Ureter (tissue), 1 donor: ENCODE results near the gene CIB1. TPM values are rescaled to one million over a fixed set of nuclear protein-coding genes. Genes with fewer than 3 reads are reported as not detected.

Experiments
- DNase-seq: peaks from one replicate; pipeline ENCODE4 v3.0.0-alpha.2; 2020; ENCODE audit warnings: low spot score
- total RNA-seq: library from RNA; stranded (reverse); gene quantifications from one replicate; pipeline ENCODE4 v1.2.4, GENCODE V29; 2023
- donor health status: DM: yes; HTN: yes; CAD: no.

Gene CIB1
- total RNA-seq, 1 donor from 2014 or later = 104 TPM

DNA sequence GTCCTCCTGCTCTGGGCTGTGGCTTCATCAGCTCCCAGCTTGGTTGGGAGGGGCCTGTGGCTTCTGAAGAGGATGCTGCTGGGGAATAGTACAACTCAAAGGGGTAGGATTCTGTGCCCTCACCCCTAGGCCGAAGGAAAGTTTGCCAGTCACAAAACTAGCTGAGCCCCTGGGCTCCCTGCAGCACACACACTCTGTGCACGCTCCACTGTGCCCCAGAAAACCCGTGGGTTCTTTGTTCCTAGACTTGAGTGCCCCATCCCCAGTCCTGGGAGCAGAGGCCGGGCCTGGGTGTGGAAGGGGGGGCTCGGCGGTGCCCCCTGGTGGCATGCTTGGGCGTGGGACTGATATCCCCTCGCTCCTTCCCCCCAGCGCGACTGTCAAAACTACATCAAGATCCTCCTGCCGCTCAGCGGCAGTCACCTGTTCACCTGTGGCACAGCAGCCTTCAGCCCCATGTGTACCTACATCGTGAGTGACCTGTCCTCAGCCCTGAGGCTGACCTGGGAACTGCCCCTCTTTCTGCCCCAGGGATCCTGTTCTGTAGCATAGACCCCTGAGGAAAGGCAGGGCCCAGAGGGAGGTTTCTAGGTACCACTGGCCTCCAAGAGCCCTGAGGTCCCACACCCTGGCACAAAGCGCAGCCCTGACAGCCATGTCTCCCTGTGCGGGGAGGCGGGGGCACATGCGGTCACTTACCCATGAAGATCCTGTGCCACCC is 14.2 kb downstream of the CIB1 start:
- no peak for DNase-seq

DNA sequence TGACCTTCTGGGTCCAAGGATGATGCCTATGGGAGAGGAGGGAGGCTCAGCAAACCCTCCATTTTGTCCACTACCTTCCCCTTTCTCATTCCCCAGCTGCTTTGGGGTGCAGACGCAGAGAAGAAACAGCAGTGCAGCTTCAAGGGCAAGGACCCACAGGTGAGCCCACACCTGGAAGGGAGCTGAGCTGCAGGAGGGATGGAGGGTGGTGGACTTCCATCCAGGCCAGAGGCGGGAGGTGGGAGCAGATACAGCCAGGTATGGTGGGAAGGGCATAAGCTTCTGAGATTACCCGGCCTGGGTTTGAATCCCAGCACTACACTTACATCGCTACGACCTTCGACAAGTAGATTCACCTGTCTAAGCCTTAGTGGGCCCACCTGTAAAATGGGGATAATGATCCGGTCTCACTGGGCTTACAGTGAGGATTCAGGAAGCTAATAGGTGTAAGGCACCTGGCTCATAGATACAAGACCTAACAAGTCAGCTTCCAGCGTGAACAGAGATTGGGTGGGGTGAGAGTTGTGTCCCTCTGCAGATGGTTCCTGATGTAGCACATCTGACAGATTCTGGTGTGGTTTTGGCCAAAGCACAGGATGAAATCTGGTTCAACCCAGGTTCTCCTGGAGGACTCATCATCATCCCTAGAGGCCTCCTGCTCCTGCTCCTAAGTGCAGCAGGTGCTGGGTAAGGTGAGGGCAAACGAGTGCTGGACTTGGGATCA is 15.9 kb downstream of the CIB1 start:
- DNase-seq = no peak

DNA sequence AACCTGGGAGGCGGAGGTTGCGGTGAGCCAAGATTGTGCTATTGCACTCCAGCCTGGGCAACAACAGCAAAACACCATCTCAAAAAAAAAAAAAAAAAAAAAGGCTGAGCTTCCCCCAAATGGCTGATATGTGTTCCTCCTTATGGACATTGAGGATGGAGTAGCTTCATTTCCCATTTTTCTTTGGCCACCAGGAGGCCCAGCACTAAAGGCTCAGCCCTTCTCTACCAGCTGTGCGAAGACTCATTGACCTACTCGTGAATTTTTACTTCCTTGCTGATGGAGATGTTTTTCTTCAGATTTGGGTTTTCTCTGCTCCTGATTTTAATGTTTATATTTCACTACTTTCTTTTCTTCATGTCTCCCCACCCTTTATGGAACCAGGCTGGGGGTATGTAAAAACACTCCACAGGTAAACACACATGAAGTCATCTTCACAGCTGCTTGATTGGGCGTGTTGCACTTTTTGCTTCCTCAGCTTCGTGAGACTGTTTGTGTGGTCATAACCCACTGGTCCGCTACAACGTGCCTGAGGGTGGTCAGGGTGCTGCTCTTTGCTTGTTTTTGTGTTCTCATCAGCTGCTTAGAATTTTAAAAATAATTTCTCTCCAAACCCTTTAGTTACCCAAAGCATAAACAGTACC is 19.1 kb downstream of the CIB1 start:
- DNase-seq = no peak

DNA sequence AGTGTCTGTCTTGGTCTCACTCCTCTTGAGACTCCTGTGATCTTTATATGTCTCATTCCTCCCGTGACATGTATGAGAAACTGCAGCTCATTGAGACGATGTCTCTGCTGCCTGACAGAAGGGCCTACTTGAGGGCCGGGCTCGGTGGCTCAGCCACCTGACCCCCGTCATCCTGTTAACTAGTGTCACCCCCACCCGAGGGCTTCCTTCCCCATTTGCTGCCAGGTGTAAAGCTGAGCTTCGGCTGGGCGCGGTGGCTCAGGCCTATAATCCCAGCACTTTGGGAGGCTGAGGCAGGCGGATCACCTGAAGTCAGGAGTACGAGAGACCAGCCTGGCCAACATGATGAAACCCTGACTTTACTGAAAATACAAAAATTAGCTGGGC is 19.9 kb downstream of the CIB1 start:
- DNase-seq = no peak

DNA sequence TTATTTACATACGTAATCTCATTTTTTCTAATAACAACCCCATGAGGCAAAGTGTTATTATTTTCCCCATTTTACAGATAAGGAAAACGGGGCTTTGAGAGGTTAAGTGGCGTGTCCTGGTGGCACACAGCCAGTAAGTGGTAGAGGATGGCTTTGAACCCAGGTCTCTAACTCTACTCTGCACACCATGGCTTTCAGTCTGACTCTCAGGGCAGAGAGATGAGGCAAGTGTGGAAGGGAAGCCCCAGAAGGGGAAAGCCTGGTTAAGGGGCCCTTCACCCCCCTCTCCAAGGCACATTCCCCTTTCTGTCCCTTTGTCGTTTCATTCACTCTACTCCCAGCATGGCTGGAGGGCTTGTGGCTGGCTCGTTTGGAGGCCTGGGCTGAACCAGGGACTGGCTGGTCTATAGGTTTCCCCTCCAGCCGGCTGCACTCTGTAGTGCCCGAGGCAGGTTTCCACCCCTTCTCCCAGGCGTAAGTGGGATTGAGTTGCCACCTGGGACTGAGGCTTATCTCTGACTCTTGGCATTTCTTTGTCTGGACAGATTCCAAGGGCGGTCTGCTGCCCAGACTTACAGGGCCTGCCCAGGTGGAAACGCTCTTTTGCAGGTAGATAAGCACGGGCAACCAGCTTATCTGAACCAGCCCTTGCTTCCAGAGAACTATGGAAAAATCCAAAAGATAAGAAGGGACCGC is 20.5 kb downstream of the CIB1 start:
- DNase-seq = no peak

DNA sequence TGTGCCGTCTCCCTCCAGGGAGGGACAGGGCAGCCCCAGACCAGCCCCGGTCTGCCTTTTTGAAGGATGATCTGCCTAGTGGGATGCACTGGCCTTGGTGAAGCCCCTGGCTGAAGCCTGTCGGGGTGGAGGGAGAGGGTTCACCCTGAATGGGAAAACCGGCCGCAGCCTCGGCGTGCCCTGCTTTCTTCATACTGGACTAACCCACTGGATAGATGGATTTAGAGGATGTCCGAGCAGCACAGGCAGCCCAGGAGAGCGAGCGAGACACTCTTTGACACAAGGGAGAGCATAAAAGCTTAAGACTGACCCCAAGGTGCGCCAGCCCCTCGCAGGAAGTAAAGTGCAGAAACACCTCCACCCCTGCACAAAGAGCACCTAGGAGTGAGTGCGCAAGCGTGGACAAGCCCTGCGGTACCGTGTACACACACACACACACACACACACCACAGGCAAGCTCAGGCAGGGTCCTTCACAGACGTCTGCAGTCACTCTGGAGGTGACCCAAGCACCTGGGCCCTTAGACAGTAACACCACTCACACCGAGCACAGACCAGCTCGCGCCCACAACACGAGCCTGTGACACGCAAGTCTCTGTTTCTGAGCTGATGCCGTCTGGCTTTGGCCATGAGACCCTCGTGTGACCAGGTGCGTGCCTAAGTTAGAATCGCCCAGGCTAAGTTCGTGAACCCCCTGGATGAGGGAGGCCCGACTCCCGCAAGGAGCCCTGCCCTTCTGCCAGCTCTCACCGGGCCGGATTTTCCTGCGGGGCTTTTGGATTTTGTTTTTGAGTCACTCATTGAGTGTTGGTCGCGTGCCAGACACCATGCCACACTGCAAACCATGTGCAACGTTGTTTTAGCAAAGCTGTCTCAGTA is 21.3 kb downstream of the CIB1 start:
- peak; percentile 81 for DNase-seq

DNA sequence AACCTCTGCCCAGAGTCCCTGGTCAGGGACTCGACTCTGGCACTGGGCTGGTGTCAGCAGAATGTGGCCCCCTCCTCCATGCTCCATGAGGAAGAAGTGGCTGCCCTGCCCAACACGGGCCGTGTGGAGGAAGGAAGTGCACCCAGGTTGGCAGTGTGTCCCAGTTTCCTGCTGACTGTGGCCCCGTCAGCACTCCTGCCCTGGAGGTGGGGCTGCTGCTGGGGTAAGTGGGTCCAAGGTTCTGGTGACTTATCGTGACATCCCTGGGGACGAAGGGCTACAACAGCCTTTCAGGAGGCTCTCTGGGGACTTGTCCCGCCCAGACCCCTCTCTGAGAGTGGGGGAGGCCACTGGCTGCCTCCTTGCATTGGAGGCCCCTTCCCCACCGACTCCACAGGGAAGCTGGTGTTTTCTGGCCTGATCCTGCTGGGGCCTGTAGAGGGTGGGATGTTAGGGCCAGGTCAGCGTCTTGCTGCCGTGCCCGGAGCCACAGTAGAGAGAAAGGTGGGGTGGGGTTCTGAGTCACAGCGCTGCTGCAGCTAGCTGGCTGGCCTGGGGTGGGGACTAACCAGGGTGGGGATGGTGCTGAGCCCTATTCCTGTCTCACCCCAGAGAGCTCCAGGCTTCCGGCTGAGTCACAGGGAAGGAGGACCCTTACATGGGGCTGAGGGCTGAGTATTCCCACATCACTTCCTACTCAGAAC is 22.1 kb downstream of the CIB1 start:
- peak; percentile 89 for DNase-seq

DNA sequence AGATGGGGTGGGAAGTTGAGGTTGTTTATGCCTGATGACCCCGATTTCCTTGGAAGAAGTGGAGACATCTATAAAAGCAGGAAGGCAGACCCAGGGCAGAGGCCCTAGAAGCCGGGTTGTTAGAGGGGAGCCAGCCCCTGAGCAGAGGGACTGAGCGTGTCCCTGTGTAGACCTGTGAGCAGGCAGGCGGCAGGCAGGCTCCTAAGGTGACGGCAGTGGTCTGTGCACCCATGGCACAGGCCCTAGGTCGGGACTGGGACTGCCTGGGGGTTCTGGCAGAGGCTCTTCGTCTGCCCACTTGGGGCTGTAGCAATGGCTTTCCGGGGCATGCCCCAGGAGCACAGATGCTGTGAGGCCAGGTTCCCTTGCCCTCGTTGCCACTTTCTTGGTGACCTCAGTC is 22.7 kb downstream of the CIB1 start:
- no peak for DNase-seq

DNA sequence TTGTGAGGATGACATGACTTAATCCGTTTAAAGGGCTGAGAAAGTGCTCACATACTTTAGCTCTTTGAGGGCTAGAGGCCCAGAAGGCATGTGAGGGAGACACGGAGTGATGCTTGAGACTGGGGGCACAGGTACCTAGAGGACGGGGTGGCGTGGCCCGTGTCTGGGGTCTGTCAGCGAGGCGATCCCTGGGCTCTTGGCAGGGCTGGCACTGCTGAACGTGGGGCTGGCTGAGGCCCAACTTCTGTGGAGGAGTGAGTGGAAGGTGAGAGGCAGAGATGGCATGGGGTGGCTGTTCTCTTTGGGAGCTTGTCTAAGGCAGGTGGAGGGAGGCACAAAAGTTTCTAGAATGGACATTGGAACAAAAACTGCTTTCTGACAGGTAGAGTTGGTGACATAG is 23.1 kb downstream of the CIB1 start:
- DNase-seq = no peak

DNA sequence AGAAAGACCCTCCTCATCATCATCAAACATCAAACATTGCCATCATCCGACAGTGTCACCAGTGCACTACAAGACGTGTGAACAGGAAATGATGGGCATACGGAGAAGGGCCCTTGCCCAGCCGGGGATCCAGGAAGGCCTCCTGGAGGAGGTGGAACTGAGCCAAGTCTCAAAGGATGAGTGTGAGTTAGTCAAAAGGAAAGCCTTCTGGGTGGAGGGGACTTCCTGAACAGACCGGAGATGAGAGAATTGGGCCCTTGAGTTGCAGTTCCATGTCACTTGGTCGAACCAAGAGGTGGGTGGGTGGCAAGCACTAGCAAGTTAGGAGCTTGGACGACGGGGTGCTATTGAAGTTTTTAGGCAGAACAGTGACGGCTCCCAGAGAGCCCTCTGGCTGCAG is 24.1 kb downstream of the CIB1 start:
- no peak for DNase-seq

DNA sequence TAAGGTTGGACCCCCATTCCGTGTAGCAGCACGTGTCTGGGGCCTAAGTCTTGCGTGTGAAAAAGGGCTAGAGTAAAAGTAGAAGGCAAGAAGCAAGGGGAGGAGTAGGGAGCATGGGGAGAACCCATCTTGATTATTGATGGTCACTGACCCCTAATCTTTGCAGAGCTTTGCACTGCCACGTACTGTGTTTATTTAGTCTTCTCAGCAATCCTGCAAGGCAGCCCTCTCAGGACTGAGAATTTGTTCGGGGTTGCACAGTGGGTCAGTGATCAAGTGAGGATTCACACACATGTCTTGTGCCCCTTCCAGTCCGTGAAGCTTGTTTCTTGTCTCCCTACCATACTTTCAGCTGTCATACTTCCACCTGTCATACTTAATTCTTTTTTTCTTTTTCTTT is 25.4 kb downstream of the CIB1 start:
- DNase-seq = no peak

DNA sequence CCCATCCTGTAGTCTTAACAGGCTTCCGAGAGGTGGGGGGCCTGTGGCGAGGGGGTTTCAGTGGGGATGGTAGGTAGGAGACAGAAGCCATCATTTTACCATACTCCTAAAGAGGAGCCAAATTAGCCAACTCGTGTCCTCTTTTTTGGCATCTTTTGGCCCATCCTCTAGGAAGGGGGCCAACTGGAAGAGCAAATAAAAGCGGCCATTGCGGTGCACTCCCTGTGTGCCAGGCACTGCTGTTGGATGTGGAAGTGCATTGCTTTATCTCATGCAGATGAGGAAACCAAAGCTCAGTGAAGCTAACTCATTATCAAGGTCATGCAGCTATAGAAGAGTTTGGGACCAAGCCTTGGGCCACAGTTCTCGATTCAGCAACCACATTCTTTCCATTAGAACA is 26.5 kb downstream of the CIB1 start:
- DNase-seq = no peak

DNA sequence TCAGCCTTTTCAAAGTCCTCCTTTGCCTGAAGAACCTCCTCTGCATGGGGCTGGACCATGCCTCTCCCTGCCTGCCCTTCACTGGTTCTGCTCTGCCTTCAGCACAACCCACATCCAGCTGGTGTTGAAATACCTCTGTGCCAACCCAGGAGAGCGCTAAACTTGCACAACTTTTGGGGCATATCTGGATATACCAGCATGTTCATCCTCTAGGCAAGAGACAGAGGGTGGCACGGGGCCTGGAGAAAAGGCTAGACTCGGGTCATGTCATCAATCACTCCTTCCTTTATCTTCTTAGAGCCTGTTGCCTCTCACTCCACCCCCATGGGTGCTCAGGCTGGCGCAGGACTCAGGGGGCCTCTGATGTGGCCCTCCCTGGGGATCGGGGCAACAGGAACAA is 27.9 kb downstream of the CIB1 start:
- no peak for DNase-seq

DNA sequence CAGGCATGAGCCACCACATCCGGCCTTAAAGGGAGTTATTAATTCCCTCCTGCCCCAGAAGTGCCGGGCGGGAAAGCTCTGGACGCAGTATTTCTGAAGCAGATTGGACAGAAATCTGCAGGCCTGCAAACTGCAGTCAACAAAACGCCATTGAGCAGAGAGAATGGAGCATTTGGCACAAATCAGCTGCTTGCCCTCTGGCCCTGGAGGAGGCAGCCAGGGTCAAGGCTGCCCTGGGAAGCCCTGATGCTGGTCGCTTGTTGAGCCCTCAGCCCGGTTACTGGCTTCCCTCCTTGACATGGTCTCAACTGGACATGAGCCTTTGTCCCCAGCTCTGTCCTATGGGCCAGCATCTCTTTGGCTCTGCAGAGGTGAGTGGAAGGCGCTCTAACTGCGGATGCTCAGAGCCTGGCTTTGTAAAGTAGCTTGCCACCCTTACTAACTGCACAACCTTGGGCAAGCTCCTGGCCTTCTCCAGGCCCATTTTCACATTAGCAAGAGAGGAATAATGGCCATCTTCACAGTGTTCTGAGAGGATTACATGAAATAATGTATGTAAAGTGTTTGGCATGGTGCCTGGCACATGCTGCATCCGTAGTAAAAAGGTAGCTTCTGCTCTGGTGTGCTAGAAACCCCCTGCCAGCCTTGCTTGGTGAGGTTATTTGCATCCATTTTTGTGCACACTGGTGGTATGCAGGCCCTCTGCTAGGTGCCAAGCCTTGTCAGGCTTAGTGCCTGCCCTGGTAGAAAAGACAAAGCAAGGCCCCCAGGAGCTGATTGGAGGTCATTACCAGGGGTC is 28.5 kb downstream of the CIB1 start:
- DNase-seq = no peak

DNA sequence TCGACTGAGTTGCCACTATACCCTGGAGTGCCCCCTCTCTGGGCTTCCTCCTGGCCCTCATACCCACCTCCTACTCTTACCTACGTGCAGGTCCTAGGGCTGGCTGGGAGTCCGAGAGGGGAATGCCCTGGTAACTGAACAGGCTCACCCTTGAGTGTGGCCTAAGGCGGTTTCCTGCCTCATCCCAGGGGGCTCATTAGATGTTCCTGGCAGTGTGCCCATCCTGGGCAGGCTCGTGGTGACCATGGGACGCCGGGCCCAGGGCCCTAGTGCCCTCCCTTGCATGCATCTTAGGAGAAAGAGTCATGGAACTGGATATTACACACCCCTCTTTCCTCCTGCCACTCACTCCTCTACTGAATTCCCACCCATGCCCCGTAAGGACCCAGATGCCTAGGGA is 29.8 kb downstream of the CIB1 start:
- DNase-seq = no peak

DNA sequence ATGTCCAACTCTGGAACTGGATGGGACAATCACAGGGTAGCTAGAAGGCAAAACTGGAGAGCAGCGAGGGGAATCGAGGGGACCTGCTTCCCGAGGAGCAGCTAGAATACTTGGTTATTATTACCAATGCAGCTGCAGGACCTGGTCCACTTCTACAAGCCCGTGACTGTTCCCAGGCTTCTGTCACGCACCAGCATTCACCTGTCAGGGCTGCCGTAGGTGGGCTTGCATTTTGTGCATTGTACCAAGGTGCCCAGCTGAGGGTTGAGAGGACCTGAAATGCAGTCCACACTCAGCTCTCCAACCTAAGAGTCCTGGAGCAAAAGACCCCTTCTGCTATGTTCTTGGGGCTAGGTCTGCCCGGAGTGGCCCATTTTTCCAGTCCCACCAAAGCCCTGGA is 30.3 kb downstream of the CIB1 start:
- no peak for DNase-seq

DNA sequence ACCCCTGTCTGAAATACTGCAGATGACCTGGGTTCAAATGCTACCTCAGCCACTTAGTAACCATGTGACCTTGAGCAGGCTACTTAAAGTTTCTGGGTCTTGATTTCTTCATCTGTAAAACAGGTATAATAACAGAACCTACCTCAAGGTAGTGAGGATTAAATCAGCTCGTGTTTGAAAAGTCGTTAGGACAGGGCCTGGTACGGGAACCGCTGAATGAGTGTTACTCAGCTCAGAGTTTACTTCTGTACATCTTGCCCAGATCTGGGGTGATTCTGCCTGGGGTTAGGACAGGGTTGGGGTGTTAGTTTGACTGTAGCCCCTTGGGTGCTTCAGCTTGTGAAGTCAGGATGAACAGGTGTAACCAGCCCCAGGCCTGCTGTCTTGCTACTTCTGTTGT is 30.8 kb downstream of the CIB1 start:
- DNase-seq = no peak

DNA sequence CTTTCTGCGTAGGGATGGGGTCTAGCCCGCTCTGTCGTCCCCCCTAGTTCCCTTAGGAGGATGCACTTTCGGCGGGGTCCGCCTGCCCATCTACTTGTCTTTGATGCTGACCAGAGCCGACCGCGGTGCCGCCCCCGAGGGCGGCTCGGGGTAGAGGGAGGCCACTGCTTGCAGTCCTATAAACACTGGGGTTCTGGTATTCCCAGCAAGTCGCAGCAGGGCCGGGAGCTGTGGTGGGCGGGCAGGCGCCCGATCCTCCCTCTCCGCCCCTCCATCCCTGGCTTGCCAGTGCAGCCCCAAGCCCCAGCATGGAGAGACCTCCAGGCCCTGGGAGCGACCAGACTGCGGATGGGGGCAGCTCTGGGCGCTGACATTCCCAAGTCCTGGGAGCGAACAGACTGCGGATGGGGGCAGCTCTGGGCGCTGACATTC is 31.8 kb downstream of the CIB1 start:
- DNase-seq = no peak

DNA sequence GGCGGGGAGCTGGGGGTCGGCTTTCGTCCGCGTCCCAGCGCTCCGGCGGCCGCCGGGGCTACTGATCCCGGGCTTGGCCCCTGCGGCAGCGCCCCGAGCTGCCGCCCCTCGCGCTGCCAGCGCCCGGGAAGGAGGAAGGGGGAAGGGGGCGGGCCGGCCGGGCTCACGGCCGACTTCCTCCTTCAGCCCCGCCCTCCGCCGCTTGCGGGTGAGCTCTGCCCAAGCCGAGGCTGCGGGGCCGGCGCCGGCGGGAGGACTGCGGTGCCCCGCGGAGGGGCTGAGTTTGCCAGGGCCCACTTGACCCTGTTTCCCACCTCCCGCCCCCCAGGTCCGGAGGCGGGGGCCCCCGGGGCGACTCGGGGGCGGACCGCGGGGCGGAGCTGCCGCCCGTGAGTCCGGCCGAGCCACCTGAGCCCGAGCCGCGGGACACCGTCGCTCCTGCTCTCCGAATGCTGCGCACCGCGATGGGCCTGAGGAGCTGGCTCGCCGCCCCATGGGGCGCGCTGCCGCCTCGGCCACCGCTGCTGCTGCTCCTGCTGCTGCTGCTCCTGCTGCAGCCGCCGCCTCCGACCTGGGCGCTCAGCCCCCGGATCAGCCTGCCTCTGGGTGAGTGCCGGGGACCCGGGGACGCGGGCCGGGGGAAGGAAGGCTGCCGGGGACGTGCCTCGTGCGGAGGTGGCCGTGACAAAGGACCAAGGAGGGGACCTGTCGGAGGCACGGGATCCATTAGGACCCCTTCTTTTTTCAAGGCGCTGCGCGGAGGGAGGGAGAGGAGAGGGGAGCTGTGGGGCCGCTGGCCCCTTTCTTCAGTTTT is 32.4 kb downstream of the CIB1 start, which contains the start of gene SEMA4B:
SEMA4B (plus strand) TSS at position 201 of the 814 bp plus-strand sequence; CDS start at position 450, 249 bp downstream.
- peak; percentile 77 for DNase-seq
